SK-N-SH (cell line): ENCODE results near the gene SHLD1. TPM values are rescaled to one million over a fixed set of nuclear protein-coding genes. Genes with fewer than 3 reads are reported as not detected.

Experiments used
- CTCF ChIA-PET: fragments of 300-600, 350-600 bp; formaldehyde crosslinking; extraction: SDS; loops from one replicate; lab custom pipeline; 2021; lab: Yijun Ruan, JAX
- POLR2A ChIA-PET: fragments of 350-600 bp; sonication (Branson Sonifier 250); formaldehyde crosslinking; extraction: SDS; loops from one replicate; lab custom pipeline; 2020; ENCODE audit warnings: antibody characterized with exemption, inconsistent platforms; lab: Yijun Ruan, JAX
- DNase-seq: peaks from one replicate; pipeline ENCODE4 v3.0.0; 2012
- H2AFZ ChIP-seq: fragments of 200-600 bp; sonication (generic); 2 replicates; pipeline ENCODE4 v1.8.1; 2016; ENCODE audit warnings: antibody characterized with exemption, mild to moderate bottlenecking, low read depth
- H3F3A ChIP-seq: fragments of 200-600 bp; sonication (generic); replicated peaks from 2 replicates; pipeline ENCODE3; 2016; ENCODE audit warnings: antibody characterized with exemption, mild to moderate bottlenecking; ENCODE audit not compliant: insufficient read depth
- H3K27ac ChIP-seq, 2 experiments: fragments of 200-500 bp in 1 of 2; fragments of 200-600 bp in 1 of 2; sonication (Bioruptor generic) in 1 of 2; sonication (generic), shearing (Covaris generic) in 1 of 2; 2 replicates each; pipeline versions ENCODE4 v1.5.1 to v1.6.1; 2014 to 2016; ENCODE audit warnings: low read depth in 2 of 2, inconsistent platforms in 1 of 2, low read length in 1 of 2, mild to moderate bottlenecking in 1 of 2, mixed read lengths in 1 of 2
- H3K27me3 ChIP-seq: fragments of 200-600 bp; sonication (generic), shearing (Covaris generic); 2 replicates; pipeline ENCODE4 v1.6.1; 2016; ENCODE audit warnings: mixed run types; ENCODE audit not compliant: insufficient read depth
- H3K36me3 ChIP-seq, 2 experiments: fragments of 200-500 bp in 1 of 2; fragments of 200-600 bp in 1 of 2; sonication (Bioruptor generic) in 1 of 2; sonication (generic) in 1 of 2; replicated peaks in 1 of 2; 2 replicates each; pipeline versions ENCODE3 to v1.5.1; 2014 to 2016; ENCODE audit warnings: low read length in 1 of 2, mild to moderate bottlenecking in 1 of 2; ENCODE audit not compliant: insufficient read depth in 2 of 2, control insufficient read depth in 1 of 2
- H3K4me1 ChIP-seq, 2 experiments: fragments of 200-500 bp in 1 of 2; fragments of 200-600 bp in 1 of 2; sonication (Bioruptor generic) in 1 of 2; sonication (generic), shearing (Covaris generic) in 1 of 2; 2 replicates each; pipeline versions ENCODE4 v1.5.1 to v1.6.1; 2014 to 2016; ENCODE audit warnings: low read depth in 1 of 2, low read length in 1 of 2, mixed run types in 1 of 2; ENCODE audit not compliant: insufficient read depth in 2 of 2, control insufficient read depth in 1 of 2
- H3K4me2 ChIP-seq: fragments of 200-600 bp; sonication (generic), shearing (Covaris generic); 2 replicates; pipeline ENCODE4 v1.6.1; 2017; ENCODE audit warnings: mixed run types
- H3K4me3 ChIP-seq, 2 experiments: fragments of 200-500 bp in 1 of 2; fragments of 200-600 bp in 1 of 2; sonication (Bioruptor generic) in 1 of 2; sonication (generic), shearing (Covaris generic) in 1 of 2; 2 replicates each; pipeline versions ENCODE4 v1.5.1 to v1.8.1; 2014 to 2016; ENCODE audit warnings: low read depth in 2 of 2, inconsistent platforms in 1 of 2, low read length in 1 of 2, mild to moderate bottlenecking in 1 of 2, mixed read lengths in 1 of 2, moderate library complexity in 1 of 2
- H3K79me2 ChIP-seq: fragments of 200-600 bp; sonication (generic); 2 replicates; pipeline ENCODE4 v1.8.1; 2017; ENCODE audit warnings: mild to moderate bottlenecking; ENCODE audit not compliant: insufficient read depth
- H3K9ac ChIP-seq: fragments of 200-600 bp; sonication (generic); 2 replicates; pipeline ENCODE4 v1.6.1; 2017; ENCODE audit warnings: mixed run types
- H3K9me2 ChIP-seq: fragments of 200-600 bp; sonication (generic); 2 replicates; pipeline ENCODE4 v1.6.1; 2017; ENCODE audit warnings: mixed run types
- H3K9me3 ChIP-seq: fragments of 200-600 bp; sonication (generic); 2 replicates; pipeline ENCODE4 v1.6.1; 2017; ENCODE audit warnings: mixed run types, mild to moderate bottlenecking, moderate library complexity
- H4K20me1 ChIP-seq: fragments of 200-600 bp; sonication (generic); 2 replicates; pipeline ENCODE4 v1.6.1; 2017; ENCODE audit warnings: mild to moderate bottlenecking, mixed run types; ENCODE audit not compliant: insufficient read depth
- CHD2 ChIP-seq: fragments of 150-350 bp; IDR thresholded peaks from 2 replicates; pipeline ENCODE4 v1.6.1; 2018; ENCODE audit warnings: low read length; ENCODE audit not compliant: partially characterized antibody
- ELF1 ChIP-seq: IDR thresholded peaks from 2 replicates; pipeline ENCODE4 v1.4.0; 2012
- FOSL2 ChIP-seq: IDR thresholded peaks from 2 replicates; pipeline ENCODE4 v1.4.0; 2012; ENCODE audit warnings: low read depth, mild to moderate bottlenecking, moderate library complexity, borderline replicate concordance
- FOXM1 ChIP-seq: IDR thresholded peaks from 2 replicates; pipeline ENCODE4 v1.4.0; 2012; ENCODE audit warnings: low read depth, mild to moderate bottlenecking
- IRF3 ChIP-seq: fragments of 150-350 bp; IDR thresholded peaks from 2 replicates; pipeline ENCODE4 v1.6.1; 2016; ENCODE audit warnings: mild to moderate bottlenecking, low read depth, low read length
- MEF2A ChIP-seq: IDR thresholded peaks from 2 replicates; pipeline ENCODE4 v1.4.0; 2012; ENCODE audit warnings: low read depth, borderline replicate concordance
- NRF1 ChIP-seq: IDR thresholded peaks from 2 replicates; pipeline ENCODE4 v1.6.1; 2012; ENCODE audit warnings: low read depth, mild to moderate bottlenecking, low read length
- RAD21 ChIP-seq: IDR thresholded peaks from 2 replicates; pipeline ENCODE4 v1.6.1; 2012; ENCODE audit warnings: mild to moderate bottlenecking, low read length
- REST ChIP-seq: IDR thresholded peaks from 2 replicates; pipeline ENCODE4 v1.6.1; 2012; ENCODE audit warnings: mild to moderate bottlenecking, low read depth, low read length, moderate library complexity
- RFX5 ChIP-seq: IDR thresholded peaks from 2 replicates; pipeline ENCODE4 v1.6.1; 2012; ENCODE audit warnings: mild to moderate bottlenecking, improper control_type of control experiment, low read length
- RXRA ChIP-seq: IDR thresholded peaks from 2 replicates; pipeline ENCODE4 v1.4.0; 2012; ENCODE audit warnings: low read depth, mild to moderate bottlenecking, borderline replicate concordance
- SMC3 ChIP-seq: IDR thresholded peaks from 2 replicates; pipeline ENCODE4 v1.6.1; 2012; ENCODE audit warnings: low read depth, low read length, improper control_type of control experiment
- TAF1 ChIP-seq: IDR thresholded peaks from 2 replicates; pipeline ENCODE4 v1.6.1; 2012; ENCODE audit warnings: low read depth, mild to moderate bottlenecking, low read length, moderate library complexity, borderline replicate concordance
- TCF12 ChIP-seq: IDR thresholded peaks from 2 replicates; pipeline ENCODE4 v1.4.0; 2012
- TEAD4 ChIP-seq: IDR thresholded peaks from 2 replicates; pipeline ENCODE4 v1.4.0; 2012; ENCODE audit warnings: mild to moderate bottlenecking, borderline replicate concordance; ENCODE audit not compliant: insufficient read depth
- USF1 ChIP-seq: IDR thresholded peaks from 2 replicates; pipeline ENCODE4 v1.4.0; 2012; ENCODE audit warnings: low read depth, borderline replicate concordance
- WGBS: methylation state at CpG from one replicate; pipeline ENCODE4 v1.1.6; 2017; ENCODE audit warnings: low lambda C conversion rate; 5-methylcytosine and 5-hydroxymethylcytosine counted together
- polyA plus RNA-seq, 3 experiments: library from polyadenylated mRNA; depleted of rRNA; stranded (reverse); fragments of >200 nt; gene quantifications; 2 replicates each; pipeline ENCODE4 v1.2.3, GENCODE V29; 2012

Gene SHLD1
- polyA plus RNA-seq, 1 of the 3 experiments (the other 2 are of a cell fraction), result 4.5 TPM

GRCh38 chr20:5840411-5841002 is 90.3 kb downstream of the SHLD1 start:
- ChIA-PET POLR2A (no interaction called here), CTCF (interaction anchor here (1.0 kb wide), 1 partner anchor 52 kb away, joined by 4 read pairs; no protein-coding TSS in a partner anchor)
- H4K20me1 ChIP-seq, result no peaks in the 10 kb centered on the region; the same call in 1 of the 2 replicates

GRCh38 chr20:5841522-5841921 is 91.3 kb downstream of the SHLD1 start:
- Histone ChIP-seq H3K79me2 (no peaks in the 10 kb centered on the region), H2AFZ (no peak overlapping the region), H3K27ac (no peak overlapping the region), H3K4me3 (no peak overlapping the region), H3F3A (peaks cover 8% of the 10 kb centered on the region), H3K9ac (no peak overlapping the region), H3K4me1 (peaks cover 7 to 22% of the 10 kb centered on the region in 2 experiments; a peak in 3 of 4 replicates), H3K27me3 (no peaks in the 10 kb centered on the region), H3K36me3 (no peaks in the 10 kb centered on the region), H3K9me2 (no peaks in the 10 kb centered on the region), H3K4me2 (no peak overlapping the region), H4K20me1 (no peaks in the 10 kb centered on the region; the same call in 1 of the 2 replicates), H3K9me3 (no peaks in the 10 kb centered on the region)
- 93% methylated on average over 1 of the region's 1 CpG for WGBS
- ChIA-PET CTCF (no interaction called here), POLR2A (no interaction called here)
- no peak for DNase-seq
- TF ChIP-seq TEAD4 (no peak), CHD2 (no peak), TAF1 (no peak), IRF3 (no peak), NRF1 (no peak), RXRA (no peak), TCF12 (no peak), SMC3 (no peak)

More at GRCh38 chr20:5840411-5841002, 90.3 kb downstream of the SHLD1 start:
- 86% methylated on average over 5 of the region's 5 CpGs for WGBS
- Histone ChIP-seq H3K4me3 (no peak overlapping the region), H3F3A (peaks cover 10% of the 10 kb centered on the region), H3K27me3 (no peaks in the 10 kb centered on the region), H3K9me2 (no peaks in the 10 kb centered on the region), H2AFZ (no peak overlapping the region), H3K27ac (no peak overlapping the region), H3K36me3 (no peaks in the 10 kb centered on the region), H3K9ac (no peak overlapping the region), H3K79me2 (no peaks in the 10 kb centered on the region), H3K4me1 (peaks cover 7 to 20% of the 10 kb centered on the region in 2 experiments), H3K4me2 (no peak overlapping the region), H3K9me3 (no peaks in the 10 kb centered on the region)
- DNase-seq, result no peak
- TF ChIP-seq TAF1 (no peak), RFX5 (no peak), FOSL2 (no peak), FOXM1 (no peak), RAD21 (no peak), ELF1 (no peak), MEF2A (no peak), USF1 (no peak), REST (no peak)
